Uterus (tissue), 4 donors: Measurements from ENCODE around the gene MYO16. TPM values are rescaled to one million over a fixed set of nuclear protein-coding genes. Genes with fewer than 3 reads are reported as not detected.

Experiments
- DNase-seq, 2 donors: peaks; one replicate each; pipeline ENCODE4 v3.0.0-alpha.2; 2019 to 2020
- H3K27ac ChIP-seq, 2 donors: fragments of 200-600 bp; sonication (generic); 1 replicate in 1 of 2; 2 replicates in 1 of 2; pipeline ENCODE4 v1.5.1; 2016 to 2018
- H3K27me3 ChIP-seq, 2 donors: fragments of 200-600 bp; sonication (generic); one replicate each; pipeline ENCODE4 v1.5.1; 2018 to 2019; ENCODE audit warnings: control low read depth in 1 of 2
- H3K36me3 ChIP-seq, 2 donors: fragments of 200-600 bp; sonication (generic); one replicate each; pipeline ENCODE4 v1.5.1; 2019; ENCODE audit warnings: control low read depth in 1 of 2
- H3K4me1 ChIP-seq, 2 donors: fragments of 200-600 bp; sonication (generic); one replicate each; pipeline ENCODE4 v1.5.1; 2018 to 2019; ENCODE audit warnings: control low read depth in 1 of 2
- H3K4me3 ChIP-seq, 2 donors: fragments of 200-600 bp; sonication (generic); 1 replicate in 1 of 2; 2 replicates in 1 of 2; pipeline ENCODE4 v1.5.1; 2018 to 2019; ENCODE audit warnings: mild to moderate bottlenecking in 1 of 2
- H3K9me3 ChIP-seq, 2 donors: fragments of 200-600 bp; sonication (generic); one replicate each; pipeline ENCODE4 v1.5.1; 2019; ENCODE audit warnings: control low read depth in 1 of 2
- CTCF ChIP-seq, 4 experiments: fragments of 200-600 bp in 2 of 4; fragments of 450-650 bp in 2 of 4; sonication (generic) in 2 of 4; IDR thresholded peaks; one replicate each; pipeline ENCODE4 v1.5.1; 2016 to 2019; ENCODE audit warnings: antibody characterized with exemption in 4 of 4, mild to moderate bottlenecking in 2 of 4, moderate library complexity in 1 of 4
- POLR2A ChIP-seq, 2 donors: fragments of 450-650 bp; IDR thresholded peaks; one replicate each; pipeline ENCODE4 v1.6.1; 2016; ENCODE audit warnings: antibody characterized with exemption in 2 of 2, mild to moderate bottlenecking in 1 of 2, moderate library complexity in 1 of 2
- intact Hi-C: fragments of 100-400 bp; cut with DNase I; formaldehyde crosslinking; loops from one replicate; pipeline ENCODE4 v1.15.1; 2023; ENCODE audit warnings: low total_unique reads
- total RNA-seq, 4 donors: library from RNA; depleted of rRNA in 3 of 4; stranded (reverse); fragments of >200 nt in 3 of 4; gene quantifications; one replicate each; pipeline versions ENCODE4 v1.1.0 to v1.2.4, GENCODE V29; 2014 to 2023
- donor health status: DM: yes; HTN: yes; CAD: no.

The MYO16 gene
- total RNA-seq, 4 donors from 2014 or later: 0.35 to 0.88 TPM; not detected in 2

- H3K27me3 ChIP-seq: no peaks in the 10 kb centered on the region
- H3K27ac ChIP-seq: no peak overlapping the region
- no peaks in the 10 kb centered on the region for H3K4me1 ChIP-seq
- H3K9me3 ChIP-seq: no peaks in the 10 kb centered on the region
- no peak for TF ChIP-seq CTCF (IDR thresholded peaks at IDR 0.05)
- TF ChIP-seq POLR2A (IDR thresholded peaks at IDR 0.05): no peak
- intact Hi-C loops: no loop called here
- no peak overlapping the region for H3K4me3 ChIP-seq
- no peaks in the 10 kb centered on the region for H3K36me3 ChIP-seq
- DNase-seq: no peak
Measured at GRCh38 chr13:108711386-108711785, 82.0 kb downstream of the MYO16 start.

- DNase-seq: no peak
- no peak overlapping the region for H3K4me3 ChIP-seq
- intact Hi-C loops: no loop called here
- H3K36me3 ChIP-seq: no peaks in the 10 kb centered on the region
- no peaks in the 10 kb centered on the region for H3K4me1 ChIP-seq
- TF ChIP-seq POLR2A (IDR thresholded peaks at IDR 0.05): no peak
- no peak for TF ChIP-seq CTCF (IDR thresholded peaks at IDR 0.05)
- no peak overlapping the region for H3K27ac ChIP-seq
- no peaks in the 10 kb centered on the region for H3K27me3 ChIP-seq
- H3K9me3 ChIP-seq: no peaks in the 10 kb centered on the region
Measured at GRCh38 chr13:108725471-108725870, 96.1 kb downstream of the MYO16 start.

- H3K27ac ChIP-seq: no peak overlapping the region
- intact Hi-C loops: no loop called here
- no peak for DNase-seq
- no peaks in the 10 kb centered on the region for H3K36me3 ChIP-seq
- no peaks in the 10 kb centered on the region for H3K27me3 ChIP-seq
- no peaks in the 10 kb centered on the region for H3K4me1 ChIP-seq
- H3K9me3 ChIP-seq: no peaks in the 10 kb centered on the region
- no peak for TF ChIP-seq POLR2A (IDR thresholded peaks at IDR 0.05)
- TF ChIP-seq CTCF (IDR thresholded peaks at IDR 0.05): no peak
- no peak overlapping the region for H3K4me3 ChIP-seq
Measured at GRCh38 chr13:108728370-108728769, 99.0 kb downstream of the MYO16 start.

GRCh38 chr13:108733022-108733560 is 103.7 kb downstream of the MYO16 start:
- intact Hi-C loops: no loop called here

GRCh38 chr13:108734676-108735075 is 105.3 kb downstream of the MYO16 start:
- Histone ChIP-seq H3K36me3 (no peaks in the 10 kb centered on the region), H3K4me3 (no peak overlapping the region), H3K4me1 (no peaks in the 10 kb centered on the region), H3K27me3 (no peaks in the 10 kb centered on the region), H3K27ac (no peak overlapping the region), H3K9me3 (no peaks in the 10 kb centered on the region)
- intact Hi-C loops: no loop called here
- DNase-seq: no peak
- TF ChIP-seq CTCF (IDR thresholded peaks at IDR 0.05): no peak
- TF ChIP-seq POLR2A (IDR thresholded peaks at IDR 0.05): no peak

More at GRCh38 chr13:108733022-108733560, 103.7 kb downstream of the MYO16 start:
- Histone ChIP-seq H3K27ac (no peak overlapping the region), H3K4me1 (no peaks in the 10 kb centered on the region), H3K4me3 (no peak overlapping the region), H3K27me3 (no peaks in the 10 kb centered on the region), H3K36me3 (no peaks in the 10 kb centered on the region), H3K9me3 (no peaks in the 10 kb centered on the region)
- no peak for DNase-seq
- no peak for TF ChIP-seq CTCF (IDR thresholded peaks at IDR 0.05)
- no peak for TF ChIP-seq POLR2A (IDR thresholded peaks at IDR 0.05)
